Keratinocyte (primary cell): ENCODE data around the gene MARS1. TPM values are rescaled to one million over a fixed set of nuclear protein-coding genes. Genes with fewer than 3 reads are reported as not detected.

ENCODE experiments used
- DNase-seq: peaks from one replicate; pipeline ENCODE4 v3.0.0-alpha.2; 2011; ENCODE audit warnings: low read depth, missing footprints, low spot score
- FAIRE-seq: peaks from 2 replicates; lab custom pipeline; 2011; peaks lifted over from hg19 to GRCh38; lab: Jason Lieb, UNC
- H2AFZ ChIP-seq: 2 replicates; pipeline ENCODE4 v1.6.0; 2012; ENCODE audit warnings: low read length, control low read depth, inconsistent platforms; ENCODE audit not compliant: control insufficient read depth
- H3K27ac ChIP-seq: 2 replicates; pipeline ENCODE4 v1.5.1; 2011; ENCODE audit warnings: low read length; ENCODE audit not compliant: control insufficient read depth, insufficient read depth
- H3K27me3 ChIP-seq: 3 replicates; pipeline ENCODE4 v1.6.0; 2011; ENCODE audit warnings: low read length; ENCODE audit not compliant: control insufficient read depth, insufficient read depth; ENCODE audit errors: extremely low read depth
- H3K36me3 ChIP-seq, 2 experiments: 2 replicates in 1 of 2; 3 replicates in 1 of 2; pipeline ENCODE4 v1.5.1; 2011; ENCODE audit warnings: low read length in 2 of 2, mild to moderate bottlenecking in 1 of 2; ENCODE audit not compliant: control insufficient read depth in 2 of 2, insufficient read depth in 2 of 2; ENCODE audit errors: extremely low read depth in 1 of 2
- H3K4me1 ChIP-seq: 3 replicates; pipeline ENCODE4 v1.5.1; 2011; ENCODE audit warnings: low read length; ENCODE audit not compliant: control insufficient read depth, insufficient read depth; ENCODE audit errors: extremely low read depth
- H3K4me2 ChIP-seq: 3 replicates; pipeline ENCODE4 v1.6.0; 2011; ENCODE audit warnings: low read depth, low read length; ENCODE audit not compliant: control insufficient read depth, insufficient read depth; ENCODE audit errors: extremely low read depth
- H3K4me3 ChIP-seq, 3 experiments: fragments of 200-600 bp in 1 of 3; sonication (generic) in 1 of 3; 2 replicates in 2 of 3; 3 replicates in 1 of 3; pipeline ENCODE4 v1.5.1; 2011 to 2016; ENCODE audit warnings: low read length in 3 of 3, mild to moderate bottlenecking in 3 of 3, control low read depth in 2 of 3, inconsistent platforms in 1 of 3, low read depth in 1 of 3, mixed read lengths in 1 of 3, mixed run types in 1 of 3, moderate library complexity in 1 of 3; ENCODE audit not compliant: control insufficient read depth in 2 of 3, insufficient read depth in 2 of 3; ENCODE audit errors: extremely low read depth in 1 of 3
- H3K79me2 ChIP-seq: 2 replicates; pipeline ENCODE4 v1.6.0; 2012; ENCODE audit warnings: low read length; ENCODE audit not compliant: control insufficient read depth, insufficient read depth
- H3K9ac ChIP-seq: 3 replicates; pipeline ENCODE4 v1.6.0; 2011; ENCODE audit warnings: low read length; ENCODE audit not compliant: control insufficient read depth, insufficient read depth; ENCODE audit errors: extremely low read depth
- H3K9me1 ChIP-seq: 3 replicates; pipeline ENCODE4 v1.6.0; 2011; ENCODE audit warnings: low read length; ENCODE audit not compliant: control insufficient read depth, insufficient read depth; ENCODE audit errors: extremely low read depth
- H3K9me3 ChIP-seq: 2 replicates; pipeline ENCODE4 v1.5.1; 2012; ENCODE audit warnings: low read depth, low read length; ENCODE audit not compliant: control insufficient read depth
- H4K20me1 ChIP-seq: 3 replicates; pipeline ENCODE4 v1.6.0; 2011; ENCODE audit warnings: low read length; ENCODE audit not compliant: control insufficient read depth, insufficient read depth; ENCODE audit errors: extremely low read depth
- CTCF ChIP-seq, 3 experiments: IDR thresholded peaks in 1 of 3; conservative IDR thresholded peaks in 1 of 3; optimal IDR thresholded peaks in 1 of 3; 2 replicates in 2 of 3; 3 replicates in 1 of 3; pipeline versions ENCODE3 to v1.5.1; 2011; ENCODE audit warnings: low read length in 3 of 3, mild to moderate bottlenecking in 3 of 3, moderate library complexity in 2 of 3, control low read depth in 1 of 3, inconsistent platforms in 1 of 3; ENCODE audit not compliant: insufficient read depth in 2 of 3; ENCODE audit errors: extremely low read depth in 1 of 3
- EZH2 ChIP-seq: IDR thresholded peaks from one replicate; pipeline ENCODE4 v1.6.1; 2012; ENCODE audit warnings: inconsistent platforms, mild to moderate bottlenecking, low read length, moderate library complexity
- dilution Hi-C: fragments of 300-500 bp; cut with MboI; formaldehyde crosslinking; loops from one replicate; pipeline ENCODE4 v1.7.0; 2020; ENCODE audit warnings: low sequenced_read_pairs; ENCODE audit not compliant: extremely low pct_ligation_motif_present
- polyA plus RNA-seq, 5 experiments: library from polyadenylated mRNA; depleted of rRNA in 3 of 5; stranded (reverse) in 3 of 5; stranded (forward) in 1 of 5; unstranded in 1 of 5; fragments of >200 nt; gene quantifications; 1 replicate in 1 of 5; 2 replicates in 3 of 5; 3 replicates in 1 of 5; pipeline versions ENCODE4 v1.2.1 to v1.2.3, GENCODE V29; 2011 to 2012; ENCODE audit warnings: missing spikeins in 2 of 5, low read depth in 1 of 5, low replicate concordance in 1 of 5

Gene MARS1
- polyA plus RNA-seq, 1 donor (not counting 4 experiments of a cell fraction or from before 2014, with no cell fraction given) = 125 TPM

- Histone ChIP-seq H3K9me3 (no peaks in the 10 kb centered on the region), H3K4me2 (no peak overlapping the region), H3K27ac (no peak overlapping the region), H3K36me3 (peaks cover 26 to 43% of the 10 kb centered on the region in 2 experiments), H3K4me1 (no peaks in the 10 kb centered on the region), H3K9ac (no peak overlapping the region), H3K4me3 (no peak overlapping the region), H3K27me3 (no peaks in the 10 kb centered on the region), H4K20me1 (no peaks in the 10 kb centered on the region), H2AFZ (no peak overlapping the region), H3K79me2 (peaks cover 2% of the 10 kb centered on the region), H3K9me1 (no peaks in the 10 kb centered on the region)
- DNase-seq (no peak), FAIRE-seq (no peak)
- TF ChIP-seq CTCF (optimal IDR thresholded peaks at IDR 0.05 in 1 of 3, IDR thresholded peaks at IDR 0.05 in 1 of 3, conservative IDR thresholded peaks at IDR 0.05 in 1 of 3; ENCODE audit: extremely low read depth in 1 of 3, insufficient read depth in 2 of 3, low read length in 3 of 3) (no peak), EZH2 (no peak)
- dilution Hi-C loops = no loop called here
Measured at GRCh38 chr12:57496822-57497221, 9.0 kb downstream of the MARS1 start.

GRCh38 chr12:57497223-57498131, 9.6 kb downstream of the MARS1 start:
- no peak overlapping the region for H2AFZ ChIP-seq
- no peaks in the 10 kb centered on the region for H4K20me1 ChIP-seq
- DNase-seq (no peak), FAIRE-seq (no peak)
- no peaks in the 10 kb centered on the region for H3K27me3 ChIP-seq
- H3K4me1 ChIP-seq = no peaks in the 10 kb centered on the region
- no peaks in the 10 kb centered on the region for H3K9me3 ChIP-seq
- H3K36me3 ChIP-seq = peaks cover 26 to 47% of the 10 kb centered on the region in 2 experiments
- dilution Hi-C loops = no loop called here
- no peak overlapping the region for H3K27ac ChIP-seq
- TF ChIP-seq CTCF (optimal IDR thresholded peaks at IDR 0.05 in 1 of 3, IDR thresholded peaks at IDR 0.05 in 1 of 3, conservative IDR thresholded peaks at IDR 0.05 in 1 of 3; ENCODE audit: extremely low read depth in 1 of 3, insufficient read depth in 2 of 3, low read length in 3 of 3) (no peak), EZH2 (no peak)
- H3K4me2 ChIP-seq = no peak overlapping the region
- H3K9ac ChIP-seq = no peak overlapping the region
- no peaks in the 10 kb centered on the region for H3K9me1 ChIP-seq
- no peak overlapping the region for H3K4me3 ChIP-seq
- H3K79me2 ChIP-seq = peaks cover 2% of the 10 kb centered on the region
